ENCODE results near the gene SLC12A4.

Gene SLC12A4

GRCh38 chr16:67992661-67993206 lies 24.3 kb upstream of the SLC12A4 start:
- no peak overlapping the region for H3K27ac ChIP-seq (replicated peaks)
- no peak for TF ChIP-seq CTCF (IDR thresholded peaks at IDR 0.05; ENCODE audit: insufficient read depth, low read length)
- no peak for TF ChIP-seq SPI1 (IDR thresholded peaks at IDR 0.05; ENCODE audit: borderline replicate concordance, low read depth)
- TF ChIP-seq POLR2AphosphoS5 (IDR thresholded peaks at IDR 0.05; ENCODE audit: low read depth), result no peak
- TF ChIP-seq, protein P1, sequence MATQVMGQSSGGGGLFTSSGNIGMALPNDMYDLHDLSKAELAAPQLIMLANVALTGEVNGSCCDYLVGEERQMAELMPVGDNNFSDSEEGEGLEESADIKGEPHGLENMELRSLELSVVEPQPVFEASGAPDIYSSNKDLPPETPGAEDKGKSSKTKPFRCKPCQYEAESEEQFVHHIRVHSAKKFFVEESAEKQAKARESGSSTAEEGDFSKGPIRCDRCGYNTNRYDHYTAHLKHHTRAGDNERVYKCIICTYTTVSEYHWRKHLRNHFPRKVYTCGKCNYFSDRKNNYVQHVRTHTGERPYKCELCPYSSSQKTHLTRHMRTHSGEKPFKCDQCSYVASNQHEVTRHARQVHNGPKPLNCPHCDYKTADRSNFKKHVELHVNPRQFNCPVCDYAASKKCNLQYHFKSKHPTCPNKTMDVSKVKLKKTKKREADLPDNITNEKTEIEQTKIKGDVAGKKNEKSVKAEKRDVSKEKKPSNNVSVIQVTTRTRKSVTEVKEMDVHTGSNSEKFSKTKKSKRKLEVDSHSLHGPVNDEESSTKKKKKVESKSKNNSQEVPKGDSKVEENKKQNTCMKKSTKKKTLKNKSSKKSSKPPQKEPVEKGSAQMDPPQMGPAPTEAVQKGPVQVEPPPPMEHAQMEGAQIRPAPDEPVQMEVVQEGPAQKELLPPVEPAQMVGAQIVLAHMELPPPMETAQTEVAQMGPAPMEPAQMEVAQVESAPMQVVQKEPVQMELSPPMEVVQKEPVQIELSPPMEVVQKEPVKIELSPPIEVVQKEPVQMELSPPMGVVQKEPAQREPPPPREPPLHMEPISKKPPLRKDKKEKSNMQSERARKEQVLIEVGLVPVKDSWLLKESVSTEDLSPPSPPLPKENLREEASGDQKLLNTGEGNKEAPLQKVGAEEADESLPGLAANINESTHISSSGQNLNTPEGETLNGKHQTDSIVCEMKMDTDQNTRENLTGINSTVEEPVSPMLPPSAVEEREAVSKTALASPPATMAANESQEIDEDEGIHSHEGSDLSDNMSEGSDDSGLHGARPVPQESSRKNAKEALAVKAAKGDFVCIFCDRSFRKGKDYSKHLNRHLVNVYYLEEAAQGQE (IDR thresholded peaks at IDR 0.05; ENCODE audit: insufficient replicate concordance, low read depth), result no peak
- TF ChIP-seq GABPA (IDR thresholded peaks at IDR 0.05; ENCODE audit: low read depth), result no peak
- H3K4me3 ChIP-seq (replicated peaks; ENCODE audit: insufficient read depth, low read length), result no peak overlapping the region
- H3K27me3 ChIP-seq (ENCODE audit: insufficient read depth, poor library complexity, severe bottlenecking), result no peaks in the 10 kb centered on the region
- DNase-seq (ENCODE audit: low read depth in 1 of 2, low spot score in 1 of 2), result no peak

GRCh38 chr16:67990018-67990386 lies 21.6 kb upstream of the SLC12A4 start:
- DNase-seq (ENCODE audit: low read depth in 1 of 2, low spot score in 1 of 2), result no peak
- no peak for TF ChIP-seq SPI1 (IDR thresholded peaks at IDR 0.05; ENCODE audit: borderline replicate concordance, low read depth)
- TF ChIP-seq GABPA (IDR thresholded peaks at IDR 0.05; ENCODE audit: low read depth), result no peak
- no peak for TF ChIP-seq CTCF (IDR thresholded peaks at IDR 0.05; ENCODE audit: insufficient read depth, low read length)
- TF ChIP-seq POLR2AphosphoS5 (IDR thresholded peaks at IDR 0.05; ENCODE audit: low read depth), result no peak
- Histone ChIP-seq H3K4me3 (replicated peaks; ENCODE audit: insufficient read depth, low read length) (no peak overlapping the region), H3K27ac (replicated peaks) (no peak overlapping the region), H3K27me3 (ENCODE audit: insufficient read depth, poor library complexity, severe bottlenecking) (no peaks in the 10 kb centered on the region)

DNA sequence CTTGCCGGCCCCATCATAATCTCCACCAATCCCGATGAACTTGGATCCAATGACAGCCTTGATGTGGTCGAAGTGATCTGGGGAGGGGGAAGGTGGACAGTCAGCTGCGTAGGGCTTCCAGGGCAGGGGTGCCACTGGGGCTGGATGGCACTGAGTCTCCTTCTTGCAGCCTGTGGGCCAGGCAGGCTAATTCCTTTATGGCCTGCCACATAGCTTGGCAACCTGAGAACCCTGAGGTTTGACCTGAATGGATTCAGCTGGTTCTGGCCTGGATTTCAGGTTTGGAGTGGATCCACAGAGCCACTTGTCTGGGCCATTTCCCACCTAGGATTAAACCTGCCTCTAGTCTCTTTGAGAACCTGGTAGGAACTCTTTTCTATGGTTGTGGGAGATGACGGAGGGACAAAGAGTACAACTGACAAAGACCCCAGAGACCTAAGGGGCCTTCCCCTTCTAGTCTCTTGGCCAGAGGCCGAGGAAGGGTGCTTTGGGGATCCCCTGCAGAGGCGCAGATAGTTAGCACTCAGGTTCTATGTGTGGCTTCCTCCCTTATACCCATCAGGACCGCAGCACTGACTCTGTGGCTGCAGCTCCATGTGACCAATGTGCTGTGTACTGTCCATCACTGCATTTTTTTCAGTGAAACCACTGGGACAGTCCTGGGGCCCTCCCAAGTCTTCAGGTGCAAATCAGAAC lies 21.0 kb upstream of the SLC12A4 start:
- no peak overlapping the region for H3K4me3 ChIP-seq (replicated peaks; ENCODE audit: insufficient read depth, low read length)
- TF ChIP-seq GABPA (IDR thresholded peaks at IDR 0.05; ENCODE audit: low read depth) (no peak), POLR2AphosphoS5 (IDR thresholded peaks at IDR 0.05; ENCODE audit: low read depth) (no peak), CTCF (IDR thresholded peaks at IDR 0.05; ENCODE audit: insufficient read depth, low read length) (no peak), SPI1 (IDR thresholded peaks at IDR 0.05; ENCODE audit: borderline replicate concordance, low read depth) (no peak)
- TF ChIP-seq, protein P1 (IDR thresholded peaks at IDR 0.05; ENCODE audit: insufficient replicate concordance, low read depth), result no peak
- no peak for DNase-seq (ENCODE audit: low read depth in 1 of 2, low spot score in 1 of 2)
- H3K27ac ChIP-seq (replicated peaks), result no peak overlapping the region
- no peaks in the 10 kb centered on the region for H3K27me3 ChIP-seq (ENCODE audit: insufficient read depth, poor library complexity, severe bottlenecking)

Measured in HL-60 (cell line).